GM06990 (cell line): ENCODE results near the gene COG1.

ENCODE experiments used
- DNase-seq: peaks from one replicate; pipeline ENCODE4 v3.0.0-alpha.2; 2011; ENCODE audit not compliant: insufficient read length; ENCODE audit errors: extremely low read depth
- H3K27me3 ChIP-seq: replicated peaks from 2 replicates; pipeline ENCODE4 v1.6.0; 2011; ENCODE audit warnings: low read length; ENCODE audit not compliant: control insufficient read depth, insufficient read depth
- H3K36me3 ChIP-seq: 2 replicates; pipeline ENCODE4 v1.5.1; 2011; ENCODE audit warnings: low read length; ENCODE audit not compliant: control insufficient read depth, insufficient read depth
- H3K4me3 ChIP-seq: replicated peaks from 2 replicates; pipeline ENCODE4 v1.5.1; 2011; ENCODE audit warnings: low read depth, mild to moderate bottlenecking, control low read depth, low read length
- CTCF ChIP-seq: IDR thresholded peaks from 2 replicates; pipeline ENCODE4 v1.5.1; 2011; ENCODE audit warnings: low read length, control low read depth, mild to moderate bottlenecking, inconsistent platforms; ENCODE audit not compliant: insufficient read depth, poor library complexity, severe bottlenecking

The COG1 gene

GRCh38 chr17:73226556-73227172 lies 33.8 kb downstream of the COG1 start:
- no peak for TF ChIP-seq CTCF
- DNase-seq: no peak
- Histone ChIP-seq H3K4me3 (peak overlapping the region; percentile 36), H3K36me3 (no peaks in the 10 kb centered on the region), H3K27me3 (no peaks in the 10 kb centered on the region)

- TF ChIP-seq CTCF: no peak
- no peaks in the 10 kb centered on the region for H3K36me3 ChIP-seq
- no peaks in the 10 kb centered on the region for H3K27me3 ChIP-seq
- DNase-seq: peak; percentile 47
- H3K4me3 ChIP-seq: peak overlapping the region; percentile 36
These were observed 34.5 kb downstream of the COG1 start for GRCh38 chr17:73227379-73227778.

GRCh38 chr17:73227944-73228343 lies 35.1 kb downstream of the COG1 start:
- no peak for DNase-seq
- TF ChIP-seq CTCF: no peak
- Histone ChIP-seq H3K27me3 (no peaks in the 10 kb centered on the region), H3K36me3 (no peaks in the 10 kb centered on the region), H3K4me3 (peak overlapping the region; percentile 24; the same call in 1 of the 2 replicates)

- Histone ChIP-seq H3K27me3 (no peaks in the 10 kb centered on the region), H3K4me3 (no peak overlapping the region), H3K36me3 (no peaks in the 10 kb centered on the region)
- DNase-seq: no peak
- TF ChIP-seq CTCF: no peak
These were observed 35.9 kb downstream of the COG1 start for GRCh38 chr17:73228748-73229236.

- no peak for TF ChIP-seq CTCF
- DNase-seq: no peak
- Histone ChIP-seq H3K27me3 (no peaks in the 10 kb centered on the region), H3K36me3 (no peaks in the 10 kb centered on the region), H3K4me3 (no peak overlapping the region)
These were observed 37.2 kb downstream of the COG1 start for GRCh38 chr17:73230088-73230487.
